D721Med (cell line): ENCODE results near the gene FLOT1.

Experiments used
- DNase-seq: peaks from one replicate; pipeline ENCODE4 v3.0.0; 2011; ENCODE audit warnings: low spot score; ENCODE audit not compliant: insufficient read length
- FAIRE-seq: peaks from 2 replicates; lab custom pipeline; 2011; peaks lifted over from hg19 to GRCh38; lab: Jason Lieb, UNC
- CTCF ChIP-seq: IDR thresholded peaks from 2 replicates; pipeline ENCODE4 v1.5.1; 2012; ENCODE audit warnings: mild to moderate bottlenecking, control low read depth; ENCODE audit not compliant: insufficient read depth; ENCODE audit errors: missing control alignments

FLOT1 gene

GRCh38 chr6:30732237-30732943 is 10.1 kb downstream of the FLOT1 start:
- FAIRE-seq (no peak), DNase-seq (no peak)
- TF ChIP-seq CTCF, result no peak

GRCh38 chr6:30730601-30731435 is 11.7 kb downstream of the FLOT1 start:
- peak; percentile 69 for DNase-seq
- FAIRE-seq, result no peak
- TF ChIP-seq CTCF, result peak; percentile 40

GRCh38 chr6:30727920-30728553 is 14.4 kb downstream of the FLOT1 start:
- FAIRE-seq (no peak), DNase-seq (no peak)
- peak; percentile 3 for TF ChIP-seq CTCF

- no peak for TF ChIP-seq CTCF
- no peak for DNase-seq
- no peak for FAIRE-seq
Measured at GRCh38 chr6:30726506-30727413, 15.7 kb downstream of the FLOT1 start.

- FAIRE-seq (no peak), DNase-seq (no peak)
- no peak for TF ChIP-seq CTCF
Measured at GRCh38 chr6:30725713-30726505, 16.6 kb downstream of the FLOT1 start.
